KBM-7 (cell line): ENCODE data around the gene SLC26A4.

ENCODE experiments used
- DNase-seq: peaks from one replicate; pipeline ENCODE4 v3.0.0-alpha.2; 2015
- in situ Hi-C: fragments of 300-500 bp; cut with MboI; formaldehyde crosslinking; loops from 2 replicates; pipeline ENCODE4 v1.14.3; 2020; ENCODE audit warnings: low sequenced_read_pairs, low pct_unique_long_range_greater_than_20kb, mixed read lengths

Gene SLC26A4

DNA sequence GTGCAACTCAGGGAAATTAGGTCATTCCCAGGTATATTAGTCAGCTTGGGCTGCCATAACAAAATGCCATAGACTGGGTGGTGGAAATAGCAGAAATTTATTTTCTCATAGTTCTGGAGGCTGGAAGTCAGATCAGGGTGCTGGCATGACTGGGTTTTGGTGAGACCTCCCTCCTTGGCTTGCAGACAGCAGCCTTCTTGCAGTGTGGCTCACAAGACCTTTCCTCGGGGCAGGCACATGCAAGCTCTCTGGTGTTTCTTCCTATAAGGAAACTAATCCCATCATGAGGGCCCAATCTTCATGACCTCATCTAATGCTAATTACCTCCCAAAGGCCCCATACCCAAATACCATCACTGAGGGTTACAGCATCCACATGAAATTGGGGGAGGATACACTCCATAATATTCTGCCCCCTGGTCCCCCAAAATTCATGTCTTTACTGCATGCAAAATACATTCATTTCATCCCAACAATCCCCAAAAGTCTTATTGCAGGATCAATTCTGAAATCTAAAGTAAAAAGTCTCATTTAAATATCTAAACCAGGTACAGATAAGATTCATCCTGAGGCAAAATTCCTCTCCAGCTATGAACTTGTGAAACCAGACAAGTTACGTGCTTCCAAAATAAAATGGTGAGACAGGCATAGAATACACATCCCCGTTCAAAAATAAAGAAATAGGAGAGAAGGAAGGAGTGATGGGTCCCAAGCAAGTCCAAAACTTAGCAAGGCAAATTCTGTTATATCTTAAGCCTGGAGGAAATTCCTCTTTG, 65.9 kb downstream of the SLC26A4 start:
- in situ Hi-C loops, result no loop called here
- no peak for DNase-seq

DNA sequence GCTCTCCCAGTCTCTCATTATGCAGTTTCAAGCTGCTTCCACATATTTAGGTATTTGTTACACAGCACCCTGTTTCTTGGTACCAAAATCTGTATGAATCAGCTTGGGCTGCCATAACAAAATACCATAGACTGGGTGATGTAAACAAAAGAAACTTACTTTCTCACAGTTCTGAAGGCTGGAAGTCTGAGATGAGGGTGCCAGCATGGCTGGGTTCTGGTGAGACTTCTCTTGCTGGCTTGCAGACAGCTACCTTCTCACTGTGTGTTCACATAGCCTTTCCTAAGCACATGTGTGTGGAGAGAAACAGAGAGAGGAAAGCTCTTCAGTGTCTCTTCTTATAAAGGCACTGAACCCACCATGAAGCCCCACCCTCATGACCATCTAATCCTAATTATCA, 67.6 kb downstream of the SLC26A4 start:
- in situ Hi-C loops, result no loop called here
- DNase-seq, result no peak

- peak; percentile 91 for DNase-seq
- in situ Hi-C loops, result no loop called here
Observed at GRCh38 chr7:107742678-107743566, 82.3 kb downstream of the SLC26A4 start.

DNA sequence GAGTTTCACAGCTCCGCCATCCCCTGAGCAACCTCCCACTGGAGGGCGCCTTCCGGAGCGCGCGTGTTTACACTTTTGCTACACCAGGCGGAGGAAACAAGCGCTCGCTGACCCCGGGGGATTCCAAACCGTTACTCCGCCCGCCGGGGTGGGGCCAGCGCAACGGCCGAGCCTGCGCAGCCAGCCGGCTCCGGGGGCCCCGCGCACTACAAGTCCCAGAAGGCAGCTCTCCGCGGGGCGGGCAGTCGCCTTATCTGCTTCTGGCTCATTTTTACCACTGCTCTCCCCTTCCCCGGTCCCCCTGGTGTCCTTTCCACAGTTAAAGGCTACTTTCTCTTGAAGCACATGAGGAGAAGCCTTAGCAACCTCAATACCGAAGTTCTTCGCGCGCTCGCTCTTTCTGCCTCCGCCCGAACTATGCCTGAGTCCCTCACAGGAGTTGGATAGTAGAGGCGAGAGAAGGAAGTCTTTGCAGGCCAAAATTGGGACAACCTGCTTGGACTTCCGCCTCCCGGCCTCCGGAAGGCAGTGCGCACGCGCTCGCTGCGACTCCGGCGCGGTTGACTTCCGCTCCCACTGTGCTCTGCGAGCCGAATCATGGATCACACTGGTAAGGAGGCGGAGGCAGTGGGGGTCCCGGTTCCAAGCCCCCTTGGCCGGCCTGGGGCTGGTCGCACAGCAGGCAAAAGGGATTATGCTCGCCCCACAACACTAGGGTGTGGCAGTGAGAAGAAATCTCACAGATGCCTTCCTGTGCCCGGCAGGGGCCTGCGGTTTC, 83.1 kb downstream of the SLC26A4 start, which contains the start of gene CBLL1:
TSS of gene CBLL1 (plus strand) at position 576 of the 778 bp plus-strand sequence. CDS start at position 598, 22 bp downstream.
- in situ Hi-C loops, result no loop called here

GRCh38 chr7:107744345-107744750, 83.7 kb downstream of the SLC26A4 start:
- in situ Hi-C loops, result no loop called here
- no peak for DNase-seq

More for the DNA sequence above, 83.1 kb downstream of the SLC26A4 start, which contains the start of gene CBLL1:
- DNase-seq, result peak; percentile 98

DNA sequence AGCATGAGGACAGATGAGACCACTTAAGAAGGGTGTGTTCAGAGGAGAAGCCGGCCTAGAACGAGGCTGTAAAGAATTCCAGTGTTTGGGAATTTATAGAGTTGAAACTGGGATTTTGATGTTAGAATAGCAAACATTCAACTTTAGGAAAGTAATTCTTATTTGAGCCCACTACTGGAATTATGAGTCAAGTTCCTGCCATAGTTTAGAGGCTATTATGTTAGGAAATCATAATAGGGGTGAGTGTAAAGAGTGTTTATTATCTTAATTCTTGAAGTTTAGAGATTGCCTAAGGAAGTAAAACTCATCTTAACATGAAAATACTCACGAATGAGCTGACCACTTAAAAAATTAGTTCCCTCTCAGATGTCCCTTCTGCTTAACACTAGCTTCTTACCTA, 85.4 kb downstream of the SLC26A4 start:
- no peak for DNase-seq
- in situ Hi-C loops, result no loop called here

- in situ Hi-C loops, result no loop called here
- no peak for DNase-seq
Observed at GRCh38 chr7:107751113-107751512, 90.5 kb downstream of the SLC26A4 start.

DNA sequence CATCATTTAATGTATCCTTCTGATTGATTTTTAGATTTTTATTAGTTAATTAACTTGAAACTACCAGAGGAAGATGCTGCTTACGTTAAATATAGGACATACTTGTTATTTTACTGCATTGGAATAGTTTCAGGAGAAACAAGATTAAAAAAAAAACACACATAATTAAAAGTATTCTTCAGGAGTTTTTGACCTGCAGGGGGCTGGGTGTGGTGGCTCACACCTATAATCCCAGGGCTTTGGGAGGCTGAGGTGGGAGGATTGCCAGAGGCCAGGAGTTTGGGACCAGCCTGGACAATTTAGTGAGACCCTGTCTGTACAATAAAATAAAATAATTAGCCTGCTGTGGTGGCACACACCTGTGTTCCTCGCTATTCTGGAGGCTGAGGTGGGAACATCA, 94.0 kb downstream of the SLC26A4 start:
- no peak for DNase-seq
- in situ Hi-C loops, result no loop called here

GRCh38 chr7:107758667-107759066, 98.0 kb downstream of the SLC26A4 start:
- DNase-seq, result no peak
- in situ Hi-C loops, result no loop called here

DNA sequence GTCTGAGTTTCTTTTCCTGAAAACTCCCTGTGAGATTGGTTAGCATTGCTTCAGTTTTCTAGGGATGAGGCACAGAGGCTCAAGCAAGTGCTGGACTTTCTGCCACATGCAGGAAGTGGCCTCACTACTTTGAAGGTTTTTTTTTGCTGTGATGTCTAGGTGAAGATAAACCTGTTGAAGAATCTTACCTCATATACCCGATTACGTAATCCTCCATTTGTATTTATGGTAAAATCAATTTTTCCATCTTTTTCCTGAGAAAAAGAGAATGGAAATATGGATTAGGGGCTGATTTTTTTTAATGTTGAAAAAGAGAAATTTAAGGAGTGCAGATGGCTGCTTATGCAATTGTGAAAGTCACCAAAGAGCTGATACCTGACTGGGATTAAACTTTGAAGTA, 106.8 kb downstream of the SLC26A4 start:
- no peak for DNase-seq
- in situ Hi-C loops, result no loop called here
